H1 (cell line): ENCODE measurements around the gene XRCC6. TPM values are rescaled to one million over a fixed set of nuclear protein-coding genes. Genes with fewer than 3 reads are reported as not detected.

ENCODE experiments used
- CHD1 ChIP-seq: IDR thresholded peaks from 2 replicates; pipeline ENCODE4 v1.6.1; 2012; ENCODE audit warnings: low read depth, low read length, improper control_type of control experiment
- CTCF ChIP-seq, 3 experiments: IDR thresholded peaks; 1 replicate in 2 of 3; 2 replicates in 1 of 3; pipeline versions ENCODE4 v1.5.1 to v1.6.1; 2011; ENCODE audit warnings: low read length in 3 of 3, mild to moderate bottlenecking in 3 of 3, inconsistent platforms in 2 of 3, low read depth in 1 of 3, moderate library complexity in 1 of 3; ENCODE audit not compliant: insufficient read depth in 1 of 3; ENCODE audit errors: control extremely low read depth in 1 of 3
- JUN ChIP-seq: IDR thresholded peaks from 2 replicates; pipeline ENCODE4 v1.6.1; 2011; ENCODE audit warnings: low read depth, mild to moderate bottlenecking, improper control_type of control experiment, low read length
- NANOG ChIP-seq: IDR thresholded peaks from 2 replicates; pipeline ENCODE4 v1.6.1; 2011; ENCODE audit warnings: low read length, low read depth, mild to moderate bottlenecking, inconsistent platforms; ENCODE audit not compliant: insufficient read depth, poor library complexity, severe bottlenecking
- POU5F1 ChIP-seq: IDR thresholded peaks from 2 replicates; pipeline ENCODE4 v1.6.1; 2011; ENCODE audit warnings: low read depth, mild to moderate bottlenecking, low read length, moderate library complexity
- RNF2 ChIP-seq: fragments of 200-900, 300-1000 bp; sonication (generic); IDR thresholded peaks from 2 replicates; pipeline ENCODE4 v1.7.1; 2016; ENCODE audit warnings: borderline replicate concordance, low read depth, mild to moderate bottlenecking, antibody characterized with exemption, low read length; ENCODE audit not compliant: poor library complexity, severe bottlenecking; ENCODE audit errors: missing control alignments
- SP1 ChIP-seq: IDR thresholded peaks from 2 replicates; pipeline ENCODE4 v1.6.1; 2011; ENCODE audit warnings: low read depth, low read length
- polyA plus RNA-seq, 7 experiments: library from polyadenylated mRNA; depleted of rRNA in 3 of 7; stranded (reverse) in 5 of 7; unstranded in 2 of 7; fragments of >200 nt in 5 of 7; fragments of 200-250 nt in 2 of 7; gene quantifications; 1 replicate in 5 of 7; 2 replicates in 1 of 7; 4 replicates in 1 of 7; pipeline versions ENCODE4 v1.2.1 to v1.2.3, GENCODE V29; 2011 to 2013; ENCODE audit warnings: missing spikeins in 2 of 7, mixed read lengths in 2 of 7
- total RNA-seq: library from RNA; stranded (reverse); fragmentation: NEBNext Ultra II Directional; extraction: Animal tissue kit (Norgen Biotek cat#: 25700); gene quantifications from 2 replicates; pipeline ENCODE4 v1.2.1, GENCODE V29; 2021

The XRCC6 gene
- total and polyA plus RNA-seq, 2 of the 8 experiments (the other 6 are each of a cell fraction or from before 2014, with no cell fraction given), result 150 to 490 TPM

GRCh38 chr22:41683616-41684015, 62.5 kb downstream of the XRCC6 start (continued):
- TF ChIP-seq RNF2, result no peak
- no peak for TF ChIP-seq NANOG
- no peak for TF ChIP-seq JUN
- no peak for TF ChIP-seq SP1
- no peak for TF ChIP-seq CTCF (IDR thresholded peaks at IDR 0.05; ENCODE audit: control extremely low read depth in 1 of 3, insufficient read depth in 1 of 3, low read depth in 1 of 3, low read length in 3 of 3)
- TF ChIP-seq POU5F1, result no peak
- TF ChIP-seq CHD1, result no peak
